ENCODE results near the gene FMNL2.

- TF ChIP-seq TAF1 (IDR thresholded peaks at IDR 0.05; ENCODE audit: low read depth, low read length) (no peak), POLR2A (IDR thresholded peaks at IDR 0.05; ENCODE audit: low read depth, low read length) (no peak), POLR2AphosphoS5 (IDR thresholded peaks at IDR 0.05; ENCODE audit: low read depth, low read length) (no peak), SPI1 (IDR thresholded peaks at IDR 0.05; ENCODE audit: low read depth, low read length) (no peak), POU2F2 (IDR thresholded peaks at IDR 0.05; ENCODE audit: low read depth, low read length) (no peak)
These were observed 60.6 kb downstream of the FMNL2 start for GRCh38 chr2:152395572-152395971.
